ENCODE results near the gene ARHGAP26.

Gene ARHGAP26

DNA sequence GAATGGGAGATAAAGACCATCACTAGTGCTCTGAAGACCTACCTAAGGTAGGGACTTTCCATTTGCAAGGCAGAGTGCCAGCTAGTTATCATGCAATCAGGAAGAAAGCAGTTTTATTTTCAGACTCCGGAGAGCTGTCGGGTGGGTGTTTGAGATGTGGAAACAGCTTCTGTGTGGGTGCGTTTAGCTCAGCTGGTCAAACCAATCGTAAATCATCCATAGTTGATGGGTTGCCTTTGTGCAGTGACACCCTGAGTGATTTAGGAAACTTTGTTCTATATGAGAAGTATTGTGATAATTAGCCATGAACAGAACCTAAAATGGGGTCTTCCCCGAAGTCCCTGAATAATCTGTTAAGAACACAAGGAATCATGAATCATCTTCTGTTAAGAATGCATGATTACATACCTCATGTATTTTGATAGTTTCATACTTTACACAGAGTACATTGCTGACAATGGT, 284.3 kb downstream of the ARHGAP26 start:
- no peak for DNase-seq

DNA sequence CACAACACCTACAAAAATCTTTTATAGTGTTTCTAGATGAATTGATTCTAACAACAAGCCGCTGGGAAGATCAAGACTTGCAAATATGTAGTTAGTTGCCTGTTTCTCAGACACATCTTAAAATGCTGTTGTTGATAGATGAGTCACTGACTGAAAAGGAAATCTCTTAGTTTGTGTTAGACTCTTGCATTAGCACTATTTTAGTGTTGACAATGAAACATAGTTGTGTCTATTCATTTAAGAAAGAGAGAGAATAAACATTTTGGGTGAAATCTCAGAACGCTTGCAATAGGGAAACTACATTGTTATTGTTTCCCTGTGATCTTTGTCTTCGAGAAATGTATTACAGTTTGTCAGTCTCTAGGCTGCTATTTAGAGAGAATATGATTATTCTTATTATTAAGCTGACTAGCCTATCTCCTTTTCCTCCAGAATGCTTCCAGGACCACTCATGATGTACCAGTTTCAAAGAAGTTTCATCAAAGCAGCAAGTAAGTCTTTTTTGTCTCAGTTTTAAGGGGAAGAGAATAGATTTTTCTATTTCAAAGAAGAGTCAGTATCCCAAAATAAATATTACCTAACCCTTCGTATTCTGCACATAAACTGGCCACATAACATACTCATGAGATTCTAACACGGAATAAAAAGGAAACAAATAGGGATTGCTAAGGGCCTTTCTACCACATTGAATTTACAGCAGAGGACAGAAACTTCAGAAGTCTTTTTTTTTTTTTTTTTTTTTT, 285.6 kb downstream of the ARHGAP26 start:
- DNase-seq = no peak

DNA sequence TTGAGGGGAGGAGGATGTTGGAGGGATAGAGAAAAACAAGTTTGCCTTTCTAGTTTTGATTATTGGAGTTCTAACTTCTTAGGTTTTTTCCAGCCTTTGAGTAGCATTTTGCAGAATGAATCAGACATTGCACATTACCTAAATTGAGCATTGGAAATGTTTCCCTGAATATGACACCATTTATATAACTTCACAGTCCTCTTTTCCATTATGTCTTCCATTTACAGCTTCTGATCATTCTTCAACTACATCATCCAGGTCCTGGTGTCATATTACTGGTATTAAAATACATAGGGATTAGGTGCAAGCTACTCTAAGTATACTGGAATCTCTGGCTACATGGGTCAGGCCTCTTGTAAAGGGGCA, 286.1 kb downstream of the ARHGAP26 start:
- no peak for DNase-seq

DNA sequence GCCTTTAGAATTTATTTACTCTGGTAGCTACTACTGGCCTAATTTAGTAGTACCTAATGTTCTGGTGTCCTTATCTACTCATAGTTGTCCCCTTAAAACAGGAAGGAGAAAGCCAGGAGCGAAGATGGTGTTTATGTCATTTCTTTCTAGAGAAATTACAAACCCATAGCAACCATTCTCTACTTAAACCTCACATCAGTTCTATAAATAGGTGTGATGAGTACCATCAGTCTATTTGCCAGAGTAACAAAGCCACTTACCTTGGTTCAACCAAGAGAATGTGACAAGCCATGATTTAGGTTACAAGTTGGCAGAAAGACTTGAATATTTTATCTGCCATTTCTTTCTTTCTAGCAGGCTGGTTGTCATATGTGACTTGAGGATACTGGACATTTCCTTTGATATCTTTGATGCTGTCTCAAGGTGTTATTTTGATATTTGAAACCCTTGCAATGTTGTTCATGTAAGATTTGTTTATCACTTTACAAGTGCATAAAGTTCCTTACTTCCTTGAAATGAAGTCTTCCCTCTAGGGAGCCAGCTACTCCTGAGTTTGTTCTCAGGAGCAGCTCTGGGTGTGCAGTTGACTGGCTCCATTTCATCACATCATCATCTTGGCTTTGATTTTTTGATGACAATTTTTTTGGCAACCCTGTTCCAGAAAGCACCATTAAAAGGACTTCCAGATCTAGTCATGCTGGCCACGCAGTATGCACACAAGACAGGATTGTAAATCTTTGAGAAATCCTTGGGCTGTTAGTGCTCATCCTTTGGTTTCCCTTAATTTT, 286.8 kb downstream of the ARHGAP26 start:
- no peak for DNase-seq

GRCh38 chr5:143057580-143057999, 287.4 kb downstream of the ARHGAP26 start:
- no peak for DNase-seq

DNA sequence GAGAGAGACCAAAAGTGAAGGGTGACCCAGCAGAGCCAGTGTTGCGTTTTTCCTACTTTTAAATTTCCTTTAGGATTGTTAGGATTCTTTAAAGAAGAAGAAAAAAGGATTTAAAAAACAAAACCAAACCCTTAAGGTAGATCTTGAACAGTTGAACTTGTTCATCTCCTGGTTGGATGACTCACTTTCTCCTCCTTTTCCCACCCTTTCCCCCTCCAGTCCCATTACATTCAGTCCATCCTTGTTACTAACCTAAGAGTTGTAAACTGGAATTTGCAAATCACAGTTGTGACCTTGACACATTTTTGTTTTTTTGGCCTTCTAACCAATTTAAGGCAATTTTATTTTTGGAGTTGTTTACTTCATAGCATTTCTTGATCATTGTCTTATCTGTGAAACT, 289.2 kb downstream of the ARHGAP26 start:
- no peak for DNase-seq

GRCh38 chr5:143059976-143060765, 290.0 kb downstream of the ARHGAP26 start:
- no peak for DNase-seq

- DNase-seq = no peak
Observed at GRCh38 chr5:143061161-143061945, 291.2 kb downstream of the ARHGAP26 start.

DNA sequence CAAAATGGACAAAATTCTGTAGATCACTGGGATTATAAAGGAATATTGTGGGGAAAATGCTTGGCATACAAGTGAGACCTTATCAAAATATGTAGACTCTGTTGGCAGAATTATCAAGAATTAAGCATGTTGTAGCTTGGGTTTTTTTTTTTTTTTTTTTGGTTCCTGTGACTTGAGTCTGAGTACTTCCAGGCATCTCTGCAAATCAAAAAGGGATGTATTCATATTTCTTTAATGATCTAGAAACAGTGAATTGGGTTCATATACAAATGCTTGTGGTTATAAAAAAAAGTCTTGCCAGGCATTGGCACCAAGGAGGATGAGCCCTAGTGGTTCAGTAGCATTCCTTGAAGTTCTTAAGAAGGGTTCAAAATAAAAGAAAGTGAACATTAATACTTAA, 292.2 kb downstream of the ARHGAP26 start:
- no peak for DNase-seq

- DNase-seq = no peak
Observed at GRCh38 chr5:143063175-143063970, 293.2 kb downstream of the ARHGAP26 start.

DNA sequence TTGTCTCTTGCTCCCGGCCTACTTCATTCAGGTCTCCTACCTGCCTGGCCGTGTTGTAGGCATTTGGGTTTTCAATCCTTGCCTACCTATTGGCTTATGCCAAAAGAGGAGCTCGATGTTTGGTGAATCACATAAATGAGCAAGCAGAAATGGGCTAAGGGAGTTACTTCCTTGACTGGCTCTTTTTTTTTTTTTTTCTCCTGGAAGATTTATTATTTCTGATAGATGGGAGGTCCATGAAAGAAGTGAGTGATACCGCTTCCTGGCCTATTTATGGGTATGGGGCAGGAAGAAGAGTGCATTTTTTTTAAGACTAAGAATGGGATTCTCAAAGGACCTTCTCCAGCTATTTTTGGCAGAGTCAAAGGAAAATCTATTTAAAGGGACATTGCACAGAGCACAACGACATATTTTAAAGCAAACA, 294.1 kb downstream of the ARHGAP26 start:
- DNase-seq = no peak

DNA sequence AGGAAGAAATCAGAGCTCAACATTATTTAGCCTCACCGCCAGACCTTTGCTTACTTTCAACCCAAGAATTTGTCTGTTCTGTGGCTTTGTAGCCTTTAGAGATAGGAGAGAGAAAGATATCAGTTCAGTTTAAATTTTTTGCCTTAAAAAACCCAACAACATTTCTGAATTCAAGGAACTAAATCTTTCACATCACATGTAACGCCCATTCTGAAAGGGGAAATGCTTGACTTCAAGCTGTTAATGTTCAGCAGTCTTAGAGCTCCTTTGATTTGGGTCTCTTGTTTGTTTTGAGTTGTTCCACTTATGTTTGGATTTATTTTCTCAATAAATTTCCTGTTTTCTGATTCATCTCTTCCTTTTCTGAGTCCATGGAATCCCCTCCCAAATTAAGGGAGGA, 294.5 kb downstream of the ARHGAP26 start:
- DNase-seq = no peak

GRCh38 chr5:143065185-143065965, 295.2 kb downstream of the ARHGAP26 start:
- DNase-seq = no peak

DNA sequence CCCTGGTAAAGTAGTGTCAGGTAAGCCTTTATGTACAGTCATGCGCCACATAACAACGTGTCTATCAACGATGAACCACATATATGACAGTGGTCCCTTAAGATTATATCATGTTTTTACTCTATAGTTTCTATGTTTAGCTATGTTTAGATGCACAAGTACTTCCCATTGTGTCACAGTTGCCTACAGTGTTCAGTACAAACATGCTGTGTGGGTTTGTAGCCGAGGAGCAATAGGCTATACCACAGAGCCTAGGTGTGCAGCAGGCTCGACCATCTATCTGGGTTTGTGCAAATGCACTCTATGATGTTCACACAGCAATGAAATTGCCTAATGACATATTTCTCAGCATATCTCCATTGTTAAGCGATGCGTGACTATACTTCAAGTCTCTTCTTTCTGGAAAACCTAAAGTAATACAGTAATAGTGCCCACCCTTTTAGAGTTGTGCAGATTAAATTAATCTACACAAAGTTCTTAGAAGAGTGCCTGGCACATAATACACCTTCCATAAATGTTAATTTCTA, 295.9 kb downstream of the ARHGAP26 start:
- DNase-seq = no peak

DNA sequence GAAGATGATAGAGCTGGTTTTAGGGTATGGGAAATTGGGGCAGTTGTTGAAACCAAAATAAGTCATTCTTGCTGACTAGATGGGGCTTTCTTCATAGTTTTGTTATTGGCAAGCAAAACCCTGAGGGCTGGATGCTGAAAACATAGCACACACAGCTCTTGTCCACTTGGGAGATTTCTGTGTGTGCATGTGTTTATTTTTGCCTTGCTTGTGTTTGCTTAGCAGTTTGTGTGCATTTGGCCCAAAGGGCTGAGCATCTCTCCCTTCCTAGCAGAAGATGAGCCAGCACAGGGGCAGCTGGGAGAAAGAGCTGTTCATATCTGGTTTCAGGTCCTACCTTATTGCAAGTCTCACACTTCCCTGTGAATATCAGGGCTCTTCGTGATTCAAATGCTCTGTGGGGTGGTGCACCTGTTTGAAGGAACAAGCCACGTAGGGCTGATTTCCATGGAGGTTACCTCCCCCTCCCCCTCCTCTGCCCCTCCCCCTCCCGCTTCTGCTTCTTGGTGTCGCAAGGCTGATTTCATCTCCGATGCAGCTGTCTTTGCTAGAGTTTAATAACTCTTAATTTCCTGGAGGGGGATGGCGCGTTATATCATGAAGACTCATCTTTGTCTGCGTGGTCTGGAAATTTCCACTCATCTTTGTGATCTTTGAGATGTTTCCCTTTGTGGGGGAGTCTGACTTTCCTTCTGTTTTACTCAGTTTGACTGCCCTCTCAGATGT, 296.5 kb downstream of the ARHGAP26 start:
- no peak for DNase-seq

DNA sequence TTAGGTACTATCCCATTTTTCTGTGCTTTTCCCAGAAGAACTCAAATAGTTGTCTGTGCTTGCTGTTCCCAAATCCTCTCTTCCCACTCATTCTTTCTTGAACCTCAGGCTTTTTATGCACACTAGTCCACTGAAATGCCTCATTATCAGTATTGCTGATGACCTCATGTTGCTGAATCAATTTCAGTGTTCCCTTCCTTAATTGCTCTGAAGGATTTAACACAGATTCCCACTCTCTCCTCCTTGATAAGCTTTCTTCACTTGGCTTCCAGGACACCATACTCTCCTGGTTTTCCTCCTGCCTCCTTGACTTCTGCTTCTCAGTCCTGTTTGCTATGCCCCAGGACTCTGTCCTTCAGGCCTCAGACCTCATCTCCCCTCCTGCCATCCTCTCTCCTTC, 298.5 kb downstream of the ARHGAP26 start:
- DNase-seq = no peak

DNA sequence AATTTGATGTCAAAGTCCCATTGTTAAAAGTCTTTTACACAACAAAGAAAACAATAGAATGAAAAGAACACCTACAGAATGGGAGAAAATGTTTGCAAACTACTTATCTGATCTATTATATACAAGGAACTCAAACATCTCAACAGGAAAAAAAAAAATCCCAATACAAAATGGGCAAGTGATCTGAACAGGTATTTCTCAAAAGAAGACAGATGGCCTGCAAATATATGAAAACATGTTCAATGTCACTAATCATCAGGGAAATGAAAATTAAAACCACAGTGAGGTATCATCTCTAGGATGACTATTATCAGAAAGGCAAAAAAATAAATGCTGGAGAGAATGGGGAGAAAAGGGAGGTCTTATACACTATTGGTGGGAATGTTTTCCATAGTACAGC, 301.8 kb downstream of the ARHGAP26 start:
- no peak for DNase-seq

DNA sequence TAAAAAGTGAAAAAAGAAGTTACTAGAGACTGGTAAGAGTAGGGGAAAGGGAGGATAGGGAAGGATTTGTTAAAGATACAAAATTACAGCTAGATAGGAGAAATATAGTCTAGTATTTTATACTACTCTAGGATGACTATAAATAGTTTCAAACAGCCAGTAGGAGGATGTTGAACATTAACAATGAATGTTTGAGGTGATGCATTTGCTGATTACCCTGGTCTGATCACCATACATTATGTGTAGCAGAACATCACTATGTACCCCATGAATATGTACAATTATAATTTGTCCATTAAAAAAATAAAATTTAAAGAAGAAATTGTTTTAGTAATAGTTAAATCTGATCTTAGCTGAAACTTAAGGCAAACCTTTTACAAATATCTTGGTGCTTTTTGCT, 302.6 kb downstream of the ARHGAP26 start:
- DNase-seq = no peak

DNA sequence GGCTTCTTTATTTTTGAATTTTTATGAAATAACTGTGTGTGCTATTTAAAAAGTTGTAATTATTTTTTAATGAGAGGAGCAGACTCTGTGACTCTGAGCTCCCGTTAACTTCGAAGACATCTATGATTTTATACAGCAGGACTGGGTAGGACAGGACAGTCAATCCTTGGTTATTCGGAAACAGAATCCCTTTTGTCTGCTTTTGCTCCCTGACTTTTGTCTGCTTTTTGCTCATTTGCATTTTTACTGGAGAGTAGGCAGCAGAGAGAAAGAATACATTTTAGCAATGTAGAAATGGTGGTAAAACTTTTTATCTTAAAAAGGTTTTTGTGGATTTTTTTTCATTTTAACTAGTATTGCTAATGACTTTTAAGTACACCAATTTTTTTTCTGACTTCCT, 303.6 kb downstream of the ARHGAP26 start:
- no peak for DNase-seq

GRCh38 chr5:143074414-143074996, 304.3 kb downstream of the ARHGAP26 start:
- no peak for DNase-seq

All from NK-92 treated with Interleukin-12 subunit alpha and Interleukin-12 subunit beta, amount 100 ng/mL, for 24 hours (cell line).